ENCODE measurements around the gene PCDHGA9.
"Not testable (repeated sequence)": the region's sequence is repeated elsewhere in the genome, so short reads cannot be mapped to it uniquely, and the experiment has no call there.

Gene PCDHGA9

GRCh38 chr5:141409598-141410306 is 7.2 kb downstream of the PCDHGA9 start:
- DNase-seq (ENCODE audit: extremely low spot score), result no peak
- CTCF ChIA-PET, result interaction anchor here (1.0 to 2.6 kb wide), 3 partner anchors 11 to 148 kb away, joined by 3 to 8 read pairs (median 4); partner anchors contain the start of gene PCDHGA11
- POLR2A ChIA-PET, result no interaction called here
- no peak for TF ChIP-seq CTCF (IDR thresholded peaks at IDR 0.05; ENCODE audit: control extremely low read depth, extremely low read depth, low read depth, missing control alignments)

DNA sequence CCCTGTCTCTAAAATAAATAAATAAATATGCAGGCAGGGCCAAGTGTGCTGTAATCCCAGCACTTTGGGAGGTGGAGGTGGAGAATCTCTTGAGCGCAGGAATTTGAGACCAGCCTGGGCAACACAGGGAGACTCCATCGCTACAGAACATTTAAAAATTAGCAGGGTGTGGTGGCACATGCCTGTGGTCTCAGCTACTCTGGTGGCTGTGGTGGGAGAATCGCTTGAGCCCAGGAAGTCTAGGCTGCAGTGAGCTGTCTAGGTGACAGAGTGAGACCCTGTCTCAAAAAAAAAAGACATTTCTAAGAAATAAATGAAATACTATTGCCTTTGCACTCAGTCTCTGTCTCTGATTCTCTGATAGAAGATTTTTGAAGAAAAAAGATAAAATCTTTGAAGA is 9.0 kb downstream of the PCDHGA9 start:
- TF ChIP-seq CTCF (IDR thresholded peaks at IDR 0.05; ENCODE audit: control extremely low read depth, extremely low read depth, low read depth, missing control alignments), result no peak
- DNase-seq (ENCODE audit: extremely low spot score), result no peak
- POLR2A ChIA-PET, result no interaction called here
- CTCF ChIA-PET, result interaction anchor here (1.2 to 12.7 kb wide), 7 partner anchors 10 to 152 kb away, joined by 3 to 180 read pairs (median 53); partner anchors contain the start of genes PCDHGA1, PCDHGA11 and PCDHGB5

DNA sequence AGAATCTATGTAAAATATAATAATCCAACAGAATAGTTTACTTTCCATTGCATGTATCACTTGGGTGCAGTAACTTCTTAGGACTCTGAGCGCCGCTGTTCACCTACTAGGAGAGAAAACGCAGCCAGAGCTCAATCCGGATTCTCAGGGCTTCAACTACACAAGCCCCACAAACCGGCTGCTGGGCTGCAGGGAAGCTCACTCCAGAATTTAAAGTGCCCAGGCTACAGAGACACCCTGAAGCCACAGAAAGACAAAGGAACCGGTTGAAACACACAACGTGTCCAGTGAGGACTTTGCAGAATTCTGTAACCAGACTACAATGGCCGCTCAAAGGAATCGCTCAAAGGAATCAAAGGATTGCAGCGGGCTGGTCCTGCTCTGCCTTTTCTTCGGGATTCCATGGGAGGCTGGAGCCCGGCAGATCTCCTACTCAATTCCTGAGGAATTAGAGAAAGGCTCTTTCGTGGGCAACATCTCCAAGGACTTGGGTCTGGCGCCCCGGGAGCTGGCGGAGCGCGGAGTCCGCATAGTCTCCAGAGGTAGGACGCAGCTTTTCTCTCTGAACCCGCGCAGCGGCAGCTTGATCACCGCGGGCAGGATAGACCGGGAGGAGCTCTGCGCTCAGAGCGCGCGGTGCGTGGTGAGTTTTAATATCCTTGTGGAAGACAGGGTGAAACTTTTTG is 10.4 kb downstream of the PCDHGA9 start, which contains the start of gene PCDHGA10:
PCDHGA10 (plus strand) TSS at position 134 of the 686 bp plus-strand sequence; CDS start at position 323, 189 bp downstream.
- DNase-seq (ENCODE audit: extremely low spot score), result peak; percentile 73
- CTCF ChIA-PET, result interaction anchor here (0.7 to 12.7 kb wide), 53 partner anchors 8 to 607 kb away, joined by 3 to 180 read pairs (median 5); partner anchors contain the start of genes HDAC3, PCDHB14, PCDHB15 and PCDHGA11

GRCh38 chr5:141413540-141414069 is 11.0 kb downstream of the PCDHGA9 start:
- TF ChIP-seq CTCF (IDR thresholded peaks at IDR 0.05; ENCODE audit: control extremely low read depth, extremely low read depth, low read depth, missing control alignments), result no peak
- ChIA-PET POLR2A (no interaction called here), CTCF (interaction anchor here (0.7 to 12.7 kb wide), 42 partner anchors 8 to 608 kb away, joined by 3 to 180 read pairs (median 5); partner anchors contain the start of genes HDAC3, PCDHB14, PCDHGA11 and PCDHGA12)
- DNase-seq (ENCODE audit: extremely low spot score), result no peak

More for the DNA sequence above, 10.4 kb downstream of the PCDHGA9 start, which contains the start of gene PCDHGA10:
- POLR2A ChIA-PET, result no interaction called here
- TF ChIP-seq CTCF (IDR thresholded peaks at IDR 0.05; ENCODE audit: control extremely low read depth, extremely low read depth, low read depth, missing control alignments), result peak; percentile 77

- POLR2A ChIA-PET; DNase-seq (ENCODE audit: extremely low spot score): not testable (repeated sequence)
- CTCF ChIA-PET, result interaction anchor here (1.2 to 12.7 kb wide), 14 partner anchors 15 to 465 kb away, joined by 3 to 180 read pairs (median 17); partner anchors contain the start of genes DIAPH1, PCDHGA12 and TAF7
Observed at GRCh38 chr5:141414548-141415274, 12.1 kb downstream of the PCDHGA9 start.

- DNase-seq (ENCODE audit: extremely low spot score); POLR2A ChIA-PET: not testable (repeated sequence)
- CTCF ChIA-PET, result interaction anchor here (1.3 to 12.7 kb wide), 5 partner anchors 60 to 148 kb away, joined by 4 to 180 read pairs (median 90); partner anchors contain the start of gene PCDHGC3
Observed at GRCh38 chr5:141415275-141415618, 12.7 kb downstream of the PCDHGA9 start.

All from GM10248 (cell line).